HepG2 (cell line): ENCODE results near the gene UNC5A. TPM values are rescaled to one million over a fixed set of nuclear protein-coding genes. Genes with fewer than 3 reads are reported as not detected.

Experiments
- ADNP ChIP-seq: sonication (generic); formaldehyde crosslinking; IDR thresholded peaks from 2 replicates; pipeline ENCODE4 v1.4.0; 2020; ENCODE audit warnings: missing genetic modification reagents
- CERS6 ChIP-seq: sonication (generic); formaldehyde crosslinking; IDR thresholded peaks from 2 replicates; pipeline ENCODE4 v1.5.0; 2020; ENCODE audit warnings: missing genetic modification reagents
- DMTF1 ChIP-seq: sonication (generic); formaldehyde crosslinking; IDR thresholded peaks from 2 replicates; pipeline ENCODE4 v1.4.0; 2020; ENCODE audit warnings: mild to moderate bottlenecking, missing genetic modification reagents
- DNMT3B ChIP-seq: conservative IDR thresholded peaks from 2 replicates; pipeline ENCODE4 v1.6.1; 2016; ENCODE audit warnings: missing biosample characterization, control low read depth
- HNF1A ChIP-seq, 2 experiments: sonication (generic) in 1 of 2; formaldehyde crosslinking in 1 of 2; IDR thresholded peaks; 2 replicates each; pipeline versions ENCODE4 v1.4.0 to v1.6.1; 2016 to 2020; ENCODE audit warnings: borderline replicate concordance in 1 of 2, low read depth in 1 of 2, mild to moderate bottlenecking in 1 of 2, missing genetic modification reagents in 1 of 2
- MAFK ChIP-seq, 2 experiments: IDR thresholded peaks in 1 of 2; conservative IDR thresholded peaks in 1 of 2; 2 replicates each; pipeline ENCODE4 v1.6.1; 2011; ENCODE audit warnings: improper control_type of control experiment in 2 of 2, low read length in 2 of 2
- NFE2L1 ChIP-seq: sonication (generic); formaldehyde crosslinking; IDR thresholded peaks from 2 replicates; pipeline ENCODE4 v1.4.0; 2020; ENCODE audit warnings: missing genetic modification reagents, mild to moderate bottlenecking, borderline replicate concordance
- NFIB ChIP-seq: sonication (generic); formaldehyde crosslinking; IDR thresholded peaks from 2 replicates; pipeline ENCODE4 v1.9.0; 2021; ENCODE audit warnings: missing genetic modification reagents, mild to moderate bottlenecking, borderline replicate concordance
- NFKBIZ ChIP-seq: IDR thresholded peaks from 2 replicates; pipeline ENCODE4 v1.6.1; 2018; ENCODE audit warnings: missing genetic modification reagents, missing compliant biosample characterization
- RARA ChIP-seq: IDR thresholded peaks from 2 replicates; pipeline ENCODE4 v1.6.1; 2016; ENCODE audit warnings: missing genetic modification reagents, missing compliant biosample characterization
- TBL1XR1 ChIP-seq: fragments of 150-350 bp; IDR thresholded peaks from 2 replicates; pipeline ENCODE4 v1.6.1; 2014; ENCODE audit warnings: borderline replicate concordance, low read length; ENCODE audit not compliant: partially characterized antibody
- ZNF512 ChIP-seq: sonication (generic); formaldehyde crosslinking; IDR thresholded peaks from 2 replicates; pipeline ENCODE4 v1.4.0; 2020; ENCODE audit warnings: mild to moderate bottlenecking, missing genetic modification reagents
- ZNF619 ChIP-seq: sonication (generic); formaldehyde crosslinking; IDR thresholded peaks from 2 replicates; pipeline ENCODE4 v1.4.0; 2020; ENCODE audit warnings: mild to moderate bottlenecking, missing genetic modification reagents
- polyA plus RNA-seq, 8 experiments: library from polyadenylated mRNA; depleted of rRNA in 3 of 8; stranded (reverse) in 7 of 8; unstranded in 1 of 8; fragments of >200 nt; fragmentation: Illumina TruSeq in 4 of 8; extraction: Trizol in 4 of 8; gene quantifications; 2 replicates each; pipeline versions ENCODE4 v1.2.1 to v1.2.3, GENCODE V29; 2011 to 2016; ENCODE audit warnings: low read depth in 4 of 8, missing spikeins in 1 of 8, mixed read lengths in 1 of 8; ENCODE audit not compliant: insufficient read depth in 1 of 8
- total RNA-seq, 5 experiments: library from RNA; depleted of rRNA; stranded (reverse); fragments of >200 nt; fragmentation: Illumina TruSeq; extraction: Trizol; gene quantifications; 2 replicates each; pipeline ENCODE4 v1.2.3, GENCODE V29; 2016; ENCODE audit warnings: low read depth in 1 of 5
- TF ChIP-seq, protein P1 (sequence below): sonication (generic); formaldehyde crosslinking; IDR thresholded peaks from 2 replicates; pipeline ENCODE4; 2020; ENCODE audit warnings: missing genetic modification reagents, mild to moderate bottlenecking, borderline replicate concordance

UNC5A gene
- total and polyA plus RNA-seq, 2 of the 13 experiments (the other 11 are each of a cell fraction or from before 2014, with no cell fraction given) = not detected

DNA sequence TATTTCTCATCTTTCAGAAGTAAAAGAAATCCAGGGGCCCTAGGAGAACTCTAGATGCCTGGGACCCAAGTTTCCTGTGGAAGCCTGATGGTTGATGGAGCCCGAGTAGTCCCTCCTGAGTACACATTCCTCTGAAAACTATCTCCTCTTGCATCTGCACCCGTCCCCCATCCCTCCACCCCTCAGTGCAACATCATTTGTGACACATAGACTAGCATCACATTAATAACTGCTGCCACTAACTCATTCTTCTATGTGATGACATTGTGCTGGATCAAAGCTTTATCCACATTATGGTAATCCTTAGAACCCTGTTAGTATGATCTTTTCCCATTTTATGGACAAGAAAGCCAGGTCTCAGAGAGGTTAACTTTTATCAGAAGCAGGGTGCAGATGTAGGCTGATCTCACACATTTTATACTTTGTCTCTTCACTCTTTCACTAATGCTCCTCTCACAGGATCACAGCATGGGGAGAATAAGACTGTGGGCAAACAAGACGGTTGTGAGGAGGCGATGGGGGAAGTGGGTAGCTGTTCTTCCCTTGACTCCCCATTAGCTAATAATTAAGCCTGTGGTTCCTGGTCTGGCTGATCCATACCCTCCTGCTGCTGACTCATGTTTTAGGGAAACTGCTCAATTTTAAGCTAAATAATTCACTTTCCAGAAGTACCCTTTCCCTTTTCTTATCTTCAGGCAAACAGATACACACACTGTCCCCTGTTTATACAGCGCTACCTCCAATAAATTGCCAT is 92.7 kb downstream of the UNC5A start (continued):
- TF ChIP-seq HNF1A (IDR thresholded peaks at IDR 0.05; ENCODE audit: low read depth) (peak; percentile 71), HNF1A (CRISPR knock-in tag; IDR thresholded peaks at IDR 0.05; ENCODE audit: borderline replicate concordance) (0 out of 2 replicates have a peak, but pooled peaks have one; percentile 29), ADNP (CRISPR knock-in tag) (no peak), DNMT3B (no peak), NFE2L1 (CRISPR knock-in tag) (no peak), MAFK (conservative IDR thresholded peaks at IDR 0.05 in 1 of 2, IDR thresholded peaks at IDR 0.05 in 1 of 2; ENCODE audit: low read length in 2 of 2) (peak; percentile 38 to 44; a peak in 2 of 4 replicates), DMTF1 (no peak), ZNF512 (CRISPR knock-in tag) (no peak), ZNF619 (CRISPR knock-in tag) (no peak), TBL1XR1 (no peak), NFIB (CRISPR knock-in tag) (no peak), CERS6 (CRISPR knock-in tag) (no peak), NFKBIZ (CRISPR knock-in tag) (no peak), RARA (no peak)
- TF ChIP-seq, protein P1, sequence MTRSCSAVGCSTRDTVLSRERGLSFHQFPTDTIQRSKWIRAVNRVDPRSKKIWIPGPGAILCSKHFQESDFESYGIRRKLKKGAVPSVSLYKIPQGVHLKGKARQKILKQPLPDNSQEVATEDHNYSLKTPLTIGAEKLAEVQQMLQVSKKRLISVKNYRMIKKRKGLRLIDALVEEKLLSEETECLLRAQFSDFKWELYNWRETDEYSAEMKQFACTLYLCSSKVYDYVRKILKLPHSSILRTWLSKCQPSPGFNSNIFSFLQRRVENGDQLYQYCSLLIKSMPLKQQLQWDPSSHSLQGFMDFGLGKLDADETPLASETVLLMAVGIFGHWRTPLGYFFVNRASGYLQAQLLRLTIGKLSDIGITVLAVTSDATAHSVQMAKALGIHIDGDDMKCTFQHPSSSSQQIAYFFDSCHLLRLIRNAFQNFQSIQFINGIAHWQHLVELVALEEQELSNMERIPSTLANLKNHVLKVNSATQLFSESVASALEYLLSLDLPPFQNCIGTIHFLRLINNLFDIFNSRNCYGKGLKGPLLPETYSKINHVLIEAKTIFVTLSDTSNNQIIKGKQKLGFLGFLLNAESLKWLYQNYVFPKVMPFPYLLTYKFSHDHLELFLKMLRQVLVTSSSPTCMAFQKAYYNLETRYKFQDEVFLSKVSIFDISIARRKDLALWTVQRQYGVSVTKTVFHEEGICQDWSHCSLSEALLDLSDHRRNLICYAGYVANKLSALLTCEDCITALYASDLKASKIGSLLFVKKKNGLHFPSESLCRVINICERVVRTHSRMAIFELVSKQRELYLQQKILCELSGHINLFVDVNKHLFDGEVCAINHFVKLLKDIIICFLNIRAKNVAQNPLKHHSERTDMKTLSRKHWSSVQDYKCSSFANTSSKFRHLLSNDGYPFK (CRISPR knock-in tag) = no peak
